HG02759 (cell line): Measurements from ENCODE around the gene ZSWIM4.

ENCODE experiments used
- ATAC-seq: cut with Tn5 transposase; IDR thresholded peaks from one replicate; pipeline ENCODE4 v1.9.1; 2021; ENCODE audit warnings: mild to moderate bottlenecking, moderate library complexity; ENCODE audit not compliant: unreplicated experiment

ZSWIM4 gene

GRCh38 chr19:13806728-13807127, 11.5 kb downstream of the ZSWIM4 start:
- no peak for ATAC-seq

- ATAC-seq: no peak
These were observed 12.3 kb downstream of the ZSWIM4 start for GRCh38 chr19:13807421-13808021.

- ATAC-seq: no peak
These were observed 13.6 kb downstream of the ZSWIM4 start for GRCh38 chr19:13808856-13809255.

GRCh38 chr19:13812544-13812943, 17.3 kb downstream of the ZSWIM4 start:
- no peak for ATAC-seq

DNA sequence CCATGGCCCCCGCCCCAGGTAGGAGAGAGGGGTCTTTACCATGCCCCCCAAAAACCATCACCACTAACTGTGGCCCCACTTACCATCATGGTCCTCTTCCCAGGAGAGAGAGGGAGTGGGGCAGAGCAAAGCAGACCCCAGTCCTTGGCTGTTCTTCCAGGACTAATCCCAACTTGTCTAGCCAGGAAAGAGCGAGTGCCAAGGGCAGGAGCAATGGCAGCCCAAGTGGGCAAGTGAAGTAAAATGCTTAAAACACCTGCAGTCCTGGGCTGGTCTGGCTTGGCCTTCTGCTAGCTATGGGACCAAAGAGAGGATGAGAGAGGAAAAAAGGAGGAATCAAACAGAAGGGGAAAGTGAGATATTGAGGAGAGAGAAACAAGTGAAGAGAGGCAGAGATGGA, 17.9 kb downstream of the ZSWIM4 start:
- no peak for ATAC-seq

- ATAC-seq: no peak
These were observed 19.3 kb downstream of the ZSWIM4 start for GRCh38 chr19:13814550-13814949.

DNA sequence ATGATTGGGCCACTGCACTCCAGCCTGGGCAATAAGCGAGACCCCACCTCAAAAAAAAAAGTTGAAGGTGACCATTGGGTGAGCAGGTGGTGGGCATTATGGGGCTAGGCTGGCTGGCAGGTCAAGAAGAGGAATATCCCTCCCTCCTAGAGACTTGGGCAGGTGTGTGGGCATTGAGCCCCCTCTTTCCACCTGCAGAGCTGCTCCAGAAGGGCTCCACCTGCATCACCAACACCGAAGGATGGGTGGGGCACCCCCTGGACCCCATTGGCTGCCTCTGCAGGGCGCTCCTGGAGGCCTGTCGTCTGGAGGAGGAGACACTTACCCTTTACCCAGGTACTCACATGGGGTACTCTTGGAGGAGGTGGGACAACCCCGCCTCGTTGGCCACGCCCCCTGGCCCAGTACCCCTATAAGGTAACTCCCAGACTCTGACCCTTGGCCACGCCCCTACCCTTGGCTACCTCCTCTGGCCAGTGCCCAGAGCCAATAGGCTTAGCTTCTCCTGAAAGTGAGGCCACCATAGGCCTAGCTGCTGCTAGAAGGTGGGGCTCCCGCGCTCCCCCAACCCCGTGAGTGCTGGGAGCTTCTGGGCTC, 21.9 kb downstream of the ZSWIM4 start:
- ATAC-seq: no peak

- no peak for ATAC-seq
These were observed 22.6 kb downstream of the ZSWIM4 start for GRCh38 chr19:13817615-13818371.

GRCh38 chr19:13819238-13819637, 24.0 kb downstream of the ZSWIM4 start:
- ATAC-seq: no peak

- no peak for ATAC-seq
These were observed 26.0 kb downstream of the ZSWIM4 start for GRCh38 chr19:13821292-13821691.

DNA sequence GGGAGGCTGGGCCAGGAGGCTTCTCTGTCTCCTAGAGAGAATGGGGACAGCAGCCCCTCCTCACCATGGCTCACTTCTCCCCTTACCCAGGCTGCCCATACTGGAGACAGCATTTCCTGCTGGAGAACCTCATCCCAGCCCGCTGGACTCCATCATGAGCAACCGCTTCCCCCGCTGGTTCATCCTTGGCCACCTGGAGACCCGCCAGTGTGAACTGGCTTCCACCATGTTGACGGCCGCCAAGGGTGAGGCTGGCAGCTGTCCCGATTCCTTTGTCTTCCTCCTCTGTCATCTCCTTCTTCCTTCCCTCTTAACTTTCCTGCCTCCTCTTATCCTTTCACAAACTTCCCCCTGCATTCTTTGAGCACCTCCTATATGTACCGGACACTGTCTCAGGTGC, 28.0 kb downstream of the ZSWIM4 start:
- no peak for ATAC-seq

DNA sequence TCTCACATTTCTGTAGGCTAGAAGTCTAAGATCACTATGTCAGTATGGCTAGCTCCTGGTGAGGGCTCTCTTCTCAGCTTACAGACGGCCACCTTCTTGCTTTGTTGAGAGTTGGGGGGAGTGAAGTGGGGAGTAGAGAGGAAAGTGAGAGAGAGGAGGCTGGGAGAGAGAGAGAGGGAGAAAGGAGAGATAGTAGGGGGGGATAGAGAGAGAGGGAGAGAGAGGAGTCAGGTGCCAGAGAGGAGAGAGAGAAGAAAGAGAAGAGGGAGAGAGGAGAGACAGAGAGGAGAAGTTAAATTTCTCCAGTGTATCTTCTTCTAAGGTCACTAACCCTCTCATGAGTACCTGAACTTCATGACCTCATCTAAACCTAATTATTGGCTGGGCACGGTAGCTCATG, 28.7 kb downstream of the ZSWIM4 start:
- ATAC-seq: no peak

- no peak for ATAC-seq
These were observed 29.5 kb downstream of the ZSWIM4 start for GRCh38 chr19:13824703-13825102.

- no peak for ATAC-seq
These were observed 30.5 kb downstream of the ZSWIM4 start for GRCh38 chr19:13825489-13826441.

DNA sequence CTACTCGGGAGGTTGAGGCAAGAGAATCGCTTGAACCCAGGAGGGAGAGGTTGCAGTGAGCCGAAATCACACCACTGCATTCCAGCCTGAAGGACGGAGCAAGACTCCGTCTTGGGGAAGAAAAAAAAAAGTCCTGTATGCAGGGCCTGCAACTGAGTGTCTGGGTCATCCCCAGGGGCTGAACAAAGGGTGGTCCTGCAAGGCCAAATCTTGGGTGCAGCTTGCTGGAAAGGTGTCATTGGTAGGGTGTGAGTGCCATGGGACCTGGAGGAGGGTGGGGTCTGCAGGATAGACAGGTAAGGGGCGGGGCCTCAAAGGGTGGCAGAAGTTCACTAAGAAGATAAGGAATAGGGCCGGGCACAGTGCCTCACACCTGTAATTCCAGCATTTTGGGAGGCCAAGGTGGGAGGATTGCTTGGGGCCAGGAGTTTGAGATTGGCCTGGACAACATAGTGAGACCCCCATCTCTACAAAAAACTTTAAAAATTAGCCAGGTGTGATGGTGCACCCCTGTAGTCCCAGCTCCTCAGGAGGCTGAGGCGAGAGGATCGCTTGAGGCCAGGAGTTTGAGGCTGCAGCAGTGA, 31.5 kb downstream of the ZSWIM4 start:
- ATAC-seq: no peak

DNA sequence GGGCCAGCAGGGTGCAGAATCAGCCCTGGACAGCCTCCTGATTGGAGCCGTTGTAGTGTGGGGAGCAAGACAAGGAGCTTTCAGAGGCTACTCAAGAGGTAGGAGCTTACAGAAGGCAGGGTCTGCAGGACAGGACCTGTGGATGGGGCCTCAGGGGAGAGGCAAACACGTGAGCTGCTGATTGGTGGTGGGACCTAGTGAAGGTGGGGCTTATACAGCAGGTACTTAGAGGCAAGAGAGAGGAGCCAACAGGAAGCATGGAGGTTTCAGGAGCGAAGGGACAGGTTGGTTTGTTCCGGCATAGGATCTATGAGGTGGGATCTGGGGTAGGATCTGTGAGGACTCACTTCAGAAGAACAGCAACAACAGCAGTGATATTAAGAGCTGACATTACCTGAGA, 32.4 kb downstream of the ZSWIM4 start:
- no peak for ATAC-seq

DNA sequence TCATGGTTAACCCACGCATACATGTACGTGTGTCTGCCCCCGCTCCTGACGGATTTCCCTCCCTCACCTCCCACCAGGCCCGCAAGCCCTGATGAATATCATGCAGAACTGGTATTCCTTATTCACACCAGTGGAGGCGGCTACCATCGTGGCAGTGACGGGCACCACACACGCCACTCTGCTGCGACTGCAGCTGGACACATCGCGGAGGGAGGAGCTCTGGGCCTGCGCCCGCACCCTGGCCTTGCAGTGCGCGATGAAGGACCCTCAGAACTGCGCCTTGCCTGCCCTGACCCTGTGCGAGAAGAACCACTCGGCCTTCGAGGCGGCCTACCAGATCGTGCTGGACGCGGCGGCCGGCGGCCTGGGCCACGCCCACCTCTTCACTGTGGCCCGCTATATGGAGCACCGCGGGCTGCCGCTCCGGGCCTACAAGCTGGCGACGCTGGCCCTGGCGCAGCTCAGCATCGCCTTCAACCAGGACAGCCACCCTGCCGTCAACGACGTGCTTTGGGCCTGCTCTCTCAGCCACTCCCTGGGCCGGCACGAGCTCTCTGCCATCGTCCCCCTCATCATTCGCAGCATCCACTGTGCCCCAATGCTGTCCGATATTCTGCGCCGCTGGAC, 35.0 kb downstream of the ZSWIM4 start:
- no peak for ATAC-seq

GRCh38 chr19:13830741-13831536, 35.7 kb downstream of the ZSWIM4 start:
- ATAC-seq: no peak
